ENCODE measurements around the gene CEP95. TPM values are rescaled to one million over a fixed set of nuclear protein-coding genes. Genes with fewer than 3 reads are reported as not detected.
A peak's percentile ranks its signal among the peaks of the same experiment; 100 is the strongest.

Gene CEP95
- total and polyA plus RNA-seq, 2 of the 13 experiments (the other 11 are each of a cell fraction or from before 2014, with no cell fraction given), result 65.9 to 68.8 TPM

- peaks cover 35% of the 10 kb centered on the region for H3K79me2 ChIP-seq (ENCODE audit: insufficient read depth, low read length)
- CTCF ChIA-PET (ENCODE audit: low intra/inter-chr PET ratio, low total read pairs), result no interaction called here
- WGBS (ENCODE audit: low lambda C conversion rate), result 1% methylated on average over 50 of the region's 50 CpGs
- TF ChIP-seq NBN (conservative IDR thresholded peaks at IDR 0.05) (no peak), ZNF678 (CRISPR knock-in tag; IDR thresholded peaks at IDR 0.05) (peak; percentile 25; the same call in 1 of the 2 replicates), GABPA (IDR thresholded peaks at IDR 0.05; ENCODE audit: low read depth, low read length) (peak; percentile 88), GABPA (CRISPR knock-in tag; IDR thresholded peaks at IDR 0.05; ENCODE audit: low read depth) (peak; percentile 90), AKNA (CRISPR knock-in tag; IDR thresholded peaks at IDR 0.05; ENCODE audit: borderline replicate concordance) (0 out of 2 replicates have a peak, but pooled peaks have one; percentile 55), ZMAT5 (CRISPR knock-in tag; IDR thresholded peaks at IDR 0.05; ENCODE audit: borderline replicate concordance, low read depth) (no peak), ZNF263 (CRISPR knock-in tag; IDR thresholded peaks at IDR 0.05) (peak; percentile 29; the same call in 1 of the 2 replicates), ZNF207 (IDR thresholded peaks at IDR 0.05; ENCODE audit: borderline replicate concordance) (no peak), ZNF558 (CRISPR knock-in tag; IDR thresholded peaks at IDR 0.05; ENCODE audit: borderline replicate concordance) (peak; percentile 80; the same call in 1 of the 2 replicates), ZNF367 (CRISPR knock-in tag; IDR thresholded peaks at IDR 0.05; ENCODE audit: borderline replicate concordance) (no peak), BATF2 (CRISPR knock-in tag; IDR thresholded peaks at IDR 0.05) (0 out of 2 replicates have a peak, but pooled peaks have one; percentile 64), HOMEZ (CRISPR knock-in tag; IDR thresholded peaks at IDR 0.05; ENCODE audit: low read depth) (peak; percentile 67), CCDC6 (CRISPR knock-in tag; IDR thresholded peaks at IDR 0.05) (peak; percentile 99), NRL (CRISPR knock-in tag; IDR thresholded peaks at IDR 0.05; ENCODE audit: borderline replicate concordance) (peak; percentile 97), ZNF562 (CRISPR knock-in tag; IDR thresholded peaks at IDR 0.05; ENCODE audit: borderline replicate concordance) (no peak), ZMAT3 (CRISPR knock-in tag; conservative IDR thresholded peaks at IDR 0.05) (peak; percentile 87)
Measured at GRCh38 chr17:64496786-64497564, 9.8 kb upstream of the CEP95 start, which contains the start of gene POLG2. TSS of gene POLG2 (minus strand) at chr17:64497054. CDS start at chr17:64496968, 86 bp downstream.

More at GRCh38 chr17:64496786-64497564, 9.8 kb upstream of the CEP95 start, which contains the start of gene POLG2:
- Histone ChIP-seq H3K27me3 (ENCODE audit: control insufficient read depth in 1 of 2, insufficient read depth in 2 of 2, low read length in 2 of 2) (no peaks in the 10 kb centered on the region; a peak in 1 of 5 replicates), H3K4me1 (ENCODE audit: insufficient read depth, low read length) (peaks cover 73% of the 10 kb centered on the region), H4K20me1 (ENCODE audit: insufficient read depth, low read length) (peaks cover 24% of the 10 kb centered on the region), H3K4me2 (ENCODE audit: low read depth, low read length) (peak within 1 kb of the TSS; percentile 88), H3K9me3 (ENCODE audit: low read length) (no peaks in the 10 kb centered on the region), H3K27ac (ENCODE audit: extremely low read length, insufficient read depth, low read length) (peak within 1 kb of the TSS; percentile 74), H2AFZ (ENCODE audit: low read length) (peak within 1 kb of the TSS; percentile 38), H3K36me3 (replicated peaks in 1 of 2; ENCODE audit: control insufficient read depth in 1 of 2, insufficient read depth in 2 of 2, low read length in 2 of 2) (peaks cover 13 to 37% of the 10 kb centered on the region in 2 experiments), H3K4me3 (replicated peaks in 1 of 3; ENCODE audit: insufficient read depth in 1 of 3, low read depth in 2 of 3, low read length in 3 of 3) (peak within 1 kb of the TSS; percentile 65 to 90 (median 68)), H3K9ac (ENCODE audit: insufficient read depth, low read depth, low read length) (peak within 1 kb of the TSS; percentile 80)
- intact Hi-C loops (cut with micrococcal nuclease; ENCODE audit: unreplicated experiment), result loop anchor here (1.0 to 10.0 kb wide), 3 partner anchors 8 to 342 kb away; no protein-coding TSS in a partner anchor
- BruUV-seq (replicated peaks), result TSS peak; percentile 99
- peak; percentile 92 for DNase-seq (ENCODE audit: low spot score)
- ATAC-seq, result peak; percentile 86
- POLR2A ChIA-PET, result interaction anchor here (0.6 to 7.3 kb wide), 16 partner anchors 9 to 351 kb away, joined by 3 to 202 read pairs (median 4); partner anchors contain the start of genes CEP95, DDX5 and TEX2
- peak; percentile 42 for FAIRE-seq
- in situ Hi-C loops (cut with HindIII; ENCODE audit: extremely low pct_ligation_motif_present, low pct_unique_long_range_greater_than_20kb), result loop anchor here (10.0 kb wide), 1 partner anchor 192 kb away; no protein-coding TSS in a partner anchor

Data from HepG2 (cell line).